ENCODE results near the gene CFAP298. TPM values are rescaled to one million over a fixed set of nuclear protein-coding genes. Genes with fewer than 3 reads are reported as not detected.

CFAP298 gene
- total RNA-seq, 1 donor from 2014 or later, result 75.0 TPM

- no peak overlapping the region for H3K4me3 ChIP-seq (ENCODE audit: low read depth, low read length)
- no peaks in the 10 kb centered on the region for H3K27me3 ChIP-seq (ENCODE audit: control insufficient read depth, insufficient read depth, low read length)
- H3K36me3 ChIP-seq (ENCODE audit: control insufficient read depth, insufficient read depth, low read length), result peaks cover 6% of the 10 kb centered on the region
- no peak for DNase-seq (ENCODE audit: low read depth)
- TF ChIP-seq CTCF (IDR thresholded peaks at IDR 0.05; ENCODE audit: insufficient read depth, low read length, poor library complexity, severe bottlenecking), result no peak
These were observed 9.0 kb downstream of the CFAP298 start for GRCh38 chr21:32603131-32603530.

GRCh38 chr21:32602099-32602498 lies 10.1 kb downstream of the CFAP298 start:
- Histone ChIP-seq H3K27me3 (ENCODE audit: control insufficient read depth, insufficient read depth, low read length) (no peaks in the 10 kb centered on the region), H3K4me3 (ENCODE audit: low read depth, low read length) (no peak overlapping the region), H3K36me3 (ENCODE audit: control insufficient read depth, insufficient read depth, low read length) (peaks cover 4% of the 10 kb centered on the region)
- no peak for TF ChIP-seq CTCF (IDR thresholded peaks at IDR 0.05; ENCODE audit: insufficient read depth, low read length, poor library complexity, severe bottlenecking)
- DNase-seq (ENCODE audit: low read depth), result no peak

- Histone ChIP-seq H3K36me3 (ENCODE audit: control insufficient read depth, insufficient read depth, low read length) (peaks cover 3% of the 10 kb centered on the region), H3K27me3 (ENCODE audit: control insufficient read depth, insufficient read depth, low read length) (no peaks in the 10 kb centered on the region), H3K4me3 (ENCODE audit: low read depth, low read length) (no peak overlapping the region)
- DNase-seq (ENCODE audit: low read depth), result no peak
- no peak for TF ChIP-seq CTCF (IDR thresholded peaks at IDR 0.05; ENCODE audit: insufficient read depth, low read length, poor library complexity, severe bottlenecking)
These were observed 12.7 kb downstream of the CFAP298 start for GRCh38 chr21:32599526-32599925.

GRCh38 chr21:32599091-32599490 lies 13.1 kb downstream of the CFAP298 start:
- Histone ChIP-seq H3K4me3 (ENCODE audit: low read depth, low read length) (no peak overlapping the region), H3K27me3 (ENCODE audit: control insufficient read depth, insufficient read depth, low read length) (no peaks in the 10 kb centered on the region), H3K36me3 (ENCODE audit: control insufficient read depth, insufficient read depth, low read length) (peaks cover 3% of the 10 kb centered on the region)
- no peak for TF ChIP-seq CTCF (IDR thresholded peaks at IDR 0.05; ENCODE audit: insufficient read depth, low read length, poor library complexity, severe bottlenecking)
- DNase-seq (ENCODE audit: low read depth), result no peak

- Histone ChIP-seq H3K4me3 (ENCODE audit: low read depth, low read length) (no peak overlapping the region), H3K27me3 (ENCODE audit: control insufficient read depth, insufficient read depth, low read length) (no peaks in the 10 kb centered on the region), H3K36me3 (ENCODE audit: control insufficient read depth, insufficient read depth, low read length) (no peaks in the 10 kb centered on the region)
- no peak for TF ChIP-seq CTCF (IDR thresholded peaks at IDR 0.05; ENCODE audit: insufficient read depth, low read length, poor library complexity, severe bottlenecking)
- DNase-seq (ENCODE audit: low read depth), result peak; percentile 83
These were observed 15.0 kb downstream of the CFAP298 start for GRCh38 chr21:32597205-32597604.

- TF ChIP-seq CTCF (IDR thresholded peaks at IDR 0.05; ENCODE audit: insufficient read depth, low read length, poor library complexity, severe bottlenecking), result no peak
- no peaks in the 10 kb centered on the region for H3K27me3 ChIP-seq (ENCODE audit: control insufficient read depth, insufficient read depth, low read length)
- no peak overlapping the region for H3K4me3 ChIP-seq (ENCODE audit: low read depth, low read length)
- no peaks in the 10 kb centered on the region for H3K36me3 ChIP-seq (ENCODE audit: control insufficient read depth, insufficient read depth, low read length)
- no peak for DNase-seq (ENCODE audit: low read depth)
These were observed 16.7 kb downstream of the CFAP298 start for GRCh38 chr21:32595431-32595830.
